Measurements from ENCODE around the gene RABGGTA. TPM values are rescaled to one million over a fixed set of nuclear protein-coding genes. Genes with fewer than 3 reads are reported as not detected.
A peak's percentile ranks its signal among the peaks of the same experiment; 100 is the strongest.

Gene RABGGTA
- total and polyA plus RNA-seq, 10 of the 15 experiments (the other 5 are each of a cell fraction or from before 2014, with no cell fraction given) = 19.1 to 75.6 (median 46.9) TPM

- no peak for DNase-seq (ENCODE audit: low read depth, low spot score)
- Histone ChIP-seq H3K4me1 (ENCODE audit: control insufficient read depth, insufficient read depth, low read length) (peaks cover 15% of the 10 kb centered on the region), H2AFZ (ENCODE audit: control insufficient read depth, low read depth, low read length) (no peak overlapping the region), H4K20me1 (ENCODE audit: control insufficient read depth, insufficient read depth) (peaks cover 3% of the 10 kb centered on the region; the same call in 1 of the 2 replicates), H3K4me3 (no peak overlapping the region), H3K27ac (ENCODE audit: control insufficient read depth, insufficient read depth) (no peak overlapping the region), H3K9me3 (replicated peaks; ENCODE audit: control insufficient read depth, insufficient read depth, low read length) (no peaks in the 10 kb centered on the region), H3K79me2 (ENCODE audit: control insufficient read depth, insufficient read depth, low read length) (peaks cover 32% of the 10 kb centered on the region), H3K9ac (ENCODE audit: control insufficient read depth, insufficient read depth, low read length) (no peak overlapping the region), H3K4me2 (ENCODE audit: control insufficient read depth, insufficient read depth) (no peak overlapping the region), H3K36me3 (ENCODE audit: control insufficient read depth in 2 of 2, insufficient read depth in 2 of 2, low read length in 1 of 2) (peaks cover 11 to 52% of the 10 kb centered on the region in 2 experiments), H3K27me3 (replicated peaks in 1 of 2; ENCODE audit: control insufficient read depth in 2 of 2, insufficient read depth in 2 of 2, low read length in 1 of 2) (no peaks in the 10 kb centered on the region)
- ChIA-PET POLR2A (interaction anchor here (0.8 to 1.9 kb wide), 5 partner anchors 8 to 75 kb away, joined by 3 to 6 read pairs (median 3); partner anchors contain the start of genes IRF9 and RABGGTA), RAD21 (ENCODE audit: unreplicated experiment) (interaction anchor here (0.6 to 1.3 kb wide), 3 partner anchors 60 to 194 kb away, joined by 3 read pairs; no protein-coding TSS in a partner anchor), SMC1A (ENCODE audit: uncharacterized antibody, unreplicated experiment) (interaction anchor here (0.6 to 1.5 kb wide), 6 partner anchors 8 to 189 kb away, joined by 3 to 5 read pairs (median 3); partner anchors contain the start of gene CHMP4A), CTCF (interaction anchor here (0.7 to 1.4 kb wide), 3 partner anchors 23 to 71 kb away, joined by 4 to 6 read pairs (median 4); partner anchors contain the start of genes CHMP4A and CIDEB)
- no peak for FAIRE-seq
- TF ChIP-seq CTCF (IDR thresholded peaks at IDR 0.05 in 2 of 3, conservative IDR thresholded peaks at IDR 0.05 in 1 of 3; ENCODE audit: control insufficient read depth in 2 of 3, extremely low read depth in 1 of 3, insufficient read depth in 1 of 3, low read depth in 3 of 3, low read length in 3 of 3) (no peak), POLR2AphosphoS2 (IDR thresholded peaks at IDR 0.05; ENCODE audit: low read depth, low read length) (0 out of 2 replicates have a peak, but pooled peaks have one; percentile 30), RFX5 (IDR thresholded peaks at IDR 0.05; ENCODE audit: low read depth, low read length) (no peak), NFYB (IDR thresholded peaks at IDR 0.05; ENCODE audit: insufficient read depth, low read depth, low read length) (no peak), ZNF207 (IDR thresholded peaks at IDR 0.05; ENCODE audit: borderline replicate concordance) (no peak), ZBTB4 (CRISPR knock-in tag; IDR thresholded peaks at IDR 0.05) (no peak), RAD21 (IDR thresholded peaks at IDR 0.05; ENCODE audit: insufficient read depth, low read depth, low read length) (no peak), SIN3A (IDR thresholded peaks at IDR 0.05; ENCODE audit: low read depth, low read length) (no peak), MEF2A (IDR thresholded peaks at IDR 0.05; ENCODE audit: insufficient read depth, low read depth, low read length) (no peak), POLR2A (IDR thresholded peaks at IDR 0.05; ENCODE audit: low read depth, low read length) (peak; percentile 45; the same call in 1 of the 2 replicates), RAD51 (IDR thresholded peaks at IDR 0.05) (no peak), CEBPB (IDR thresholded peaks at IDR 0.05; ENCODE audit: borderline replicate concordance in 1 of 2, low read depth in 2 of 2, low read length in 2 of 2) (no peak), CHD4 (IDR thresholded peaks at IDR 0.05) (no peak)
- 97% methylated on average over 6 of the region's 6 CpGs for whole genome bisulfite sequencing (ENCODE audit: insufficient coverage, insufficient replicate concordance, low lambda C conversion rate, missing lambda C conversion rate)
- no TSS peak for BruUV-seq (replicated peaks)
- in situ Hi-C loops (cut with MboI) = no loop called here
- intact Hi-C loops (cut with micrococcal nuclease; ENCODE audit: unreplicated experiment) = no loop called here
- no peak for ATAC-seq
These were observed 34.5 kb downstream of the RABGGTA start for GRCh38 chr14:24236689-24237462.

Measured in GM12878 (cell line).